ENCODE results near the gene ERC2.
A peak's percentile ranks its signal among the peaks of the same experiment; 100 is the strongest.

Gene ERC2

DNA sequence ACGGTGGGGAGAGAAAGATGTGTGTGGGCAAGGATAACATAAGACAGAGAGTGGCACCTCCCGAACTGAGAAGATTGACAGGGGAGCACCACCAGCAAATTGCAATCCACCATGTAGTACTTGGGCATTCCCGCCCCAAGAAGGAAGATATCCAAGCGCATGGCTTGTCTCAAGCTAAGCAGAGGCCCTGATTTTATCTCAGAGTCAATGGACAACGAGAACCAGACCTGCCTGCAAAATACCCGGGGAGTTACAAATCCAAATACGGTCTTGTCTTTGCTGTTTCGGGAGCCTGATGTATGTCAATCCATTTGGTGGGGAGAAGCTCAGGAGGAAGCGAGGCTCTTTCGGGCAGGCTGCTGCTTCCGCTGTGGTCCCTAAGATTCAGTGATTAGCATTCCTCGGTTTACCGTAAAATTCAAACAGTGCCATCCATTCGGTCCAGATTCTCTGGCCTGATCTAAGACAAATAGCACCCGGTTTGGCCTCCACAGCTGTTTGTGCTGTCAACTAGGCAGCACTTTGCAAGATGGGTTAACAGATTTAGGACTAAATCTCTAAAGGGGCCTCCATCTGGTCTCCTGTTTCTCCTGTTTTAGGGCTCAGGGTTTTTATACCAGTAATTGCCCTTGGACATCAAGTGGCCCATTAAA is 883.4 kb downstream of the ERC2 start:
- no peaks in the 10 kb centered on the region for H3K79me2 ChIP-seq (ENCODE audit: control insufficient read depth, insufficient read depth, low read length, poor library complexity)
- peak overlapping the region; percentile 13 for H3K14ac ChIP-seq (ENCODE audit: low read length)
- no peak for DNase-seq
- no peak overlapping the region for H3K23ac ChIP-seq (ENCODE audit: low read length)
- no peak overlapping the region for H4K12ac ChIP-seq (ENCODE audit: low read depth, low read length)
- no peaks in the 10 kb centered on the region for H3K9me3 ChIP-seq (ENCODE audit: insufficient read depth, low read depth, low read length)
- H3K27ac ChIP-seq (ENCODE audit: low read depth, low read length) = peak overlapping the region; percentile 91
- peak overlapping the region; percentile 35 for H2BK120ac ChIP-seq (ENCODE audit: insufficient read depth, low read length, poor library complexity)
- no peak overlapping the region for H2AK5ac ChIP-seq (ENCODE audit: low read length)
- H4K91ac ChIP-seq (ENCODE audit: low read depth, low read length) = peak overlapping the region; percentile 67
- peaks cover 12 to 20% of the 10 kb centered on the region in 2 experiments for H3K4me1 ChIP-seq (ENCODE audit: control insufficient read depth in 1 of 2, insufficient read depth in 2 of 2, low read length in 2 of 2)
- peak overlapping the region; percentile 84 for H2BK5ac ChIP-seq (ENCODE audit: low read depth, low read length, poor library complexity)
- no peak overlapping the region for H3K4me3 ChIP-seq (ENCODE audit: low read depth, low read length)
- H3K4me2 ChIP-seq (ENCODE audit: low read length) = peak overlapping the region; percentile 32
- H3K18ac ChIP-seq (ENCODE audit: low read length) = no peak overlapping the region
- peak overlapping the region; percentile 18 for H4K8ac ChIP-seq (ENCODE audit: low read depth, low read length)
- WGBS (ENCODE audit: extremely low coverage, insufficient coverage, insufficient read length) = no CpG with 5 or more reads among the region's 15 CpGs
- H3K9ac ChIP-seq (ENCODE audit: low read length) = no peak overlapping the region
- H2BK12ac ChIP-seq (ENCODE audit: low read length) = peak overlapping the region; percentile 79
- no peaks in the 10 kb centered on the region for H3K27me3 ChIP-seq (ENCODE audit: insufficient read depth, low read length)
- peak overlapping the region; percentile 3 for H3K4ac ChIP-seq (ENCODE audit: low read depth, low read length)
- H2AFZ ChIP-seq (ENCODE audit: insufficient read depth, low read length, poor library complexity) = no peak overlapping the region
- peaks cover 19% of the 10 kb centered on the region for H3K79me1 ChIP-seq (ENCODE audit: low read length)
- H3K36me3 ChIP-seq (ENCODE audit: control insufficient read depth in 1 of 2, insufficient read depth in 2 of 2, low read length in 2 of 2) = no peaks in the 10 kb centered on the region

DNA sequence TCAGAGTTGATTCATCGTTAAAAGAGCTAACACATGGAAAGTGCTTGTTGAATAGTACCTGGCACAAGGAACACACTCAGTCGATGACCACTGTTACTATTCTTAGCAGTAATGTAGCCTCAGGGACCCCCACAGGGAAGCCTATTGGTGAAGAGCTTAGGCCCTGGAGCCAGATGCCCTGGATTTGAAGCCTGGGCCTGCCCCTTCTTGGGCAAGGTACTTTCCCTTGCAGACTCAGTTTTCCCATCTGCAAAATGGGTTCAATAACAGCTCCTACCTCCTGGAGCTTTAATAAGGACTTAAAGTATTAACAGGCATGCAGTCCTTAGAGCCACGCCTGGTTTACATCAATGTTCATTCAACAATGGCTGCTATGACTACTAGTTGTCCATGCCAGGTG is 884.2 kb downstream of the ERC2 start:
- H3K9me3 ChIP-seq (ENCODE audit: insufficient read depth, low read depth, low read length) = no peaks in the 10 kb centered on the region
- no peaks in the 10 kb centered on the region for H3K36me3 ChIP-seq (ENCODE audit: control insufficient read depth in 1 of 2, insufficient read depth in 2 of 2, low read length in 2 of 2)
- peak overlapping the region; percentile 0 for H3K18ac ChIP-seq (ENCODE audit: low read length)
- H3K4me3 ChIP-seq (ENCODE audit: low read depth, low read length) = no peak overlapping the region
- H2BK12ac ChIP-seq (ENCODE audit: low read length) = peak overlapping the region; percentile 19
- H3K27ac ChIP-seq (ENCODE audit: low read depth, low read length) = peak overlapping the region; percentile 53
- peak overlapping the region; percentile 18 for H4K8ac ChIP-seq (ENCODE audit: low read depth, low read length)
- peak overlapping the region; percentile 28 for H3K14ac ChIP-seq (ENCODE audit: low read length)
- H3K4me2 ChIP-seq (ENCODE audit: low read length) = peak overlapping the region; percentile 8
- no peak overlapping the region for H4K12ac ChIP-seq (ENCODE audit: low read depth, low read length)
- DNase-seq = no peak
- H4K91ac ChIP-seq (ENCODE audit: low read depth, low read length) = peak overlapping the region; percentile 67
- no peak overlapping the region for H2AFZ ChIP-seq (ENCODE audit: insufficient read depth, low read length, poor library complexity)
- no peaks in the 10 kb centered on the region for H3K79me2 ChIP-seq (ENCODE audit: control insufficient read depth, insufficient read depth, low read length, poor library complexity)
- H3K23ac ChIP-seq (ENCODE audit: low read length) = no peak overlapping the region
- H3K27me3 ChIP-seq (ENCODE audit: insufficient read depth, low read length) = no peaks in the 10 kb centered on the region
- H2AK5ac ChIP-seq (ENCODE audit: low read length) = peak overlapping the region; percentile 3
- H3K4me1 ChIP-seq (ENCODE audit: control insufficient read depth in 1 of 2, insufficient read depth in 2 of 2, low read length in 2 of 2) = peaks cover 12 to 23% of the 10 kb centered on the region in 2 experiments
- H3K79me1 ChIP-seq (ENCODE audit: low read length) = peaks cover 19% of the 10 kb centered on the region
- peak overlapping the region; percentile 3 for H3K4ac ChIP-seq (ENCODE audit: low read depth, low read length)
- peak overlapping the region; percentile 84 for H2BK5ac ChIP-seq (ENCODE audit: low read depth, low read length, poor library complexity)
- peak overlapping the region; percentile 35 for H2BK120ac ChIP-seq (ENCODE audit: insufficient read depth, low read length, poor library complexity)
- WGBS (ENCODE audit: extremely low coverage, insufficient coverage, insufficient read length) = no CpG with 5 or more reads among the region's 3 CpGs
- no peak overlapping the region for H3K9ac ChIP-seq (ENCODE audit: low read length)

DNA sequence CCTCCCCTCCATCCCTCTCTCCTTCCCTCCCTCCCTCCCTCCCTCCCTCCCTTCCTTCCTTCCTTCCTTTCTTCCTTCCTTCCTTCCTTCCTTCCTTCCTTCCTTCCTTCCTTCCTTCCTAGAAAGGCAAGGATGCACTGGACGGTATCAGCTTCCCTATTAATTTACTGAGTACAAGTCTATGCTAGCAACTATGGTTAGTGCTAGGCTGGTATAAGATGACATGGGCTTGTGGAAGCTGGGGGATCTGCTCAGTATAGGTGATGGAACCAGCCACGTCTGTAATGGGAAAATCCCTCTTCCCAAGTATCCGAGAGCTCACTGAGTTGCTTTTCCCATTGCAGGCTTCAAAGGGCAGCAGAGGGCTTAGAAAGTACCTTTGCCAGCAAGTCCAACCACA is 884.8 kb downstream of the ERC2 start:
- H3K4me1 ChIP-seq (ENCODE audit: control insufficient read depth in 1 of 2, insufficient read depth in 2 of 2, low read length in 2 of 2) = peaks cover 12 to 23% of the 10 kb centered on the region in 2 experiments
- no peak overlapping the region for H3K23ac ChIP-seq (ENCODE audit: low read length)
- H3K4ac ChIP-seq (ENCODE audit: low read depth, low read length) = no peak overlapping the region
- no peak overlapping the region for H3K27ac ChIP-seq (ENCODE audit: low read depth, low read length)
- H3K9me3 ChIP-seq (ENCODE audit: insufficient read depth, low read depth, low read length) = no peaks in the 10 kb centered on the region
- H2BK12ac ChIP-seq (ENCODE audit: low read length) = peak overlapping the region; percentile 56
- no peak overlapping the region for H3K4me2 ChIP-seq (ENCODE audit: low read length)
- DNase-seq = no peak
- no peaks in the 10 kb centered on the region for H3K36me3 ChIP-seq (ENCODE audit: control insufficient read depth in 1 of 2, insufficient read depth in 2 of 2, low read length in 2 of 2)
- H3K79me1 ChIP-seq (ENCODE audit: low read length) = peaks cover 22% of the 10 kb centered on the region
- peak overlapping the region; percentile 16 for H4K8ac ChIP-seq (ENCODE audit: low read depth, low read length)
- no CpG with 5 or more reads among the region's 3 CpGs for WGBS (ENCODE audit: extremely low coverage, insufficient coverage, insufficient read length)
- no peak overlapping the region for H3K4me3 ChIP-seq (ENCODE audit: low read depth, low read length)
- H3K14ac ChIP-seq (ENCODE audit: low read length) = no peak overlapping the region
- no peak overlapping the region for H3K18ac ChIP-seq (ENCODE audit: low read length)
- H4K12ac ChIP-seq (ENCODE audit: low read depth, low read length) = no peak overlapping the region
- H3K79me2 ChIP-seq (ENCODE audit: control insufficient read depth, insufficient read depth, low read length, poor library complexity) = no peaks in the 10 kb centered on the region
- peak overlapping the region; percentile 57 for H2BK5ac ChIP-seq (ENCODE audit: low read depth, low read length, poor library complexity)
- H4K91ac ChIP-seq (ENCODE audit: low read depth, low read length) = peak overlapping the region; percentile 67
- H3K27me3 ChIP-seq (ENCODE audit: insufficient read depth, low read length) = no peaks in the 10 kb centered on the region
- no peak overlapping the region for H2AFZ ChIP-seq (ENCODE audit: insufficient read depth, low read length, poor library complexity)
- H3K9ac ChIP-seq (ENCODE audit: low read length) = no peak overlapping the region
- peak overlapping the region; percentile 35 for H2BK120ac ChIP-seq (ENCODE audit: insufficient read depth, low read length, poor library complexity)
- H2AK5ac ChIP-seq (ENCODE audit: low read length) = peak overlapping the region; percentile 55

DNA sequence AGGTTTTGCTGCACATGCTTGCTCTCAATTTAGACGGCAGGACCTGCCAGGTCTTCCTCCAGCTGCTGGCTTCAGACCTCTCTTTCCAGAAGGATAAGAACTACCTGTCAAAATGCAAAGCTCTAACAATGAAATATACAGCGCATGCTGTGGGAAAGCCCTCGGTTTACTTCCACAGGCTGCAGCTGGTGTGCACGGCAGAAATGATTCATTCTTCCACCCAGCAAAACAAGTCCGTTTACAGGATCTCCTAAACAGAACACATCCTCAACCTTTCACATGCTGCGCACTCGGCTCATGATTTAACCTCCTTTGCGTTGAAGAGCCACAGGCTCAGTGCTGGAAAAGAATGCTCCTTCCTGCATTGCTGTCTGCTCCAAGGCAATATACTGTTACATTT is 888.8 kb downstream of the ERC2 start:
- no CpG with 5 or more reads among the region's 8 CpGs for WGBS (ENCODE audit: extremely low coverage, insufficient coverage, insufficient read length)
- Histone ChIP-seq H3K4me2 (ENCODE audit: low read length) (no peak overlapping the region), H3K23ac (ENCODE audit: low read length) (no peak overlapping the region), H4K91ac (ENCODE audit: low read depth, low read length) (no peak overlapping the region), H2AFZ (ENCODE audit: insufficient read depth, low read length, poor library complexity) (no peak overlapping the region), H3K4me1 (ENCODE audit: control insufficient read depth in 1 of 2, insufficient read depth in 2 of 2, low read length in 2 of 2) (peaks cover 6 to 20% of the 10 kb centered on the region in 2 experiments), H3K79me2 (ENCODE audit: control insufficient read depth, insufficient read depth, low read length, poor library complexity) (no peaks in the 10 kb centered on the region), H3K27me3 (ENCODE audit: insufficient read depth, low read length) (no peaks in the 10 kb centered on the region), H2BK12ac (ENCODE audit: low read length) (no peak overlapping the region), H3K4ac (ENCODE audit: low read depth, low read length) (no peak overlapping the region), H3K9me3 (ENCODE audit: insufficient read depth, low read depth, low read length) (no peaks in the 10 kb centered on the region), H2AK5ac (ENCODE audit: low read length) (no peak overlapping the region), H3K4me3 (ENCODE audit: low read depth, low read length) (no peak overlapping the region), H3K9ac (ENCODE audit: low read length) (no peak overlapping the region), H2BK120ac (ENCODE audit: insufficient read depth, low read length, poor library complexity) (no peak overlapping the region), H4K8ac (ENCODE audit: low read depth, low read length) (no peak overlapping the region), H2BK5ac (ENCODE audit: low read depth, low read length, poor library complexity) (no peak overlapping the region), H3K18ac (ENCODE audit: low read length) (no peak overlapping the region), H3K79me1 (ENCODE audit: low read length) (peaks cover 27% of the 10 kb centered on the region), H4K12ac (ENCODE audit: low read depth, low read length) (no peak overlapping the region), H3K27ac (ENCODE audit: low read depth, low read length) (peak overlapping the region; percentile 7), H3K14ac (ENCODE audit: low read length) (no peak overlapping the region), H3K36me3 (ENCODE audit: control insufficient read depth in 1 of 2, insufficient read depth in 2 of 2, low read length in 2 of 2) (no peaks in the 10 kb centered on the region)
- DNase-seq = no peak
